GM12864 (cell line): Measurements from ENCODE around the gene CCND2.
A peak's percentile ranks its signal among the peaks of the same experiment; 100 is the strongest.

Source experiments
- DNase-seq: peaks from one replicate; pipeline ENCODE4 v3.0.0-alpha.2; 2011; ENCODE audit warnings: low read depth
- H3K4me3 ChIP-seq: 2 replicates; pipeline ENCODE4 v1.5.1; 2011; ENCODE audit warnings: mild to moderate bottlenecking, low read depth, low read length, control low read depth
- CTCF ChIP-seq: IDR thresholded peaks from 2 replicates; pipeline ENCODE4 v1.5.1; 2011; ENCODE audit warnings: low read depth, mild to moderate bottlenecking, moderate library complexity, low read length, control low read depth, inconsistent platforms; ENCODE audit errors: missing control alignments

CCND2 gene

GRCh38 chr12:4267704-4268328 is 5.7 kb upstream of the CCND2 start:
- no peak overlapping the region for H3K4me3 ChIP-seq
- no peak for TF ChIP-seq CTCF
- no peak for DNase-seq

GRCh38 chr12:4268329-4269181 is 5.0 kb upstream of the CCND2 start:
- no peak for TF ChIP-seq CTCF
- no peak for DNase-seq
- peak overlapping the region; percentile 55 for H3K4me3 ChIP-seq

- DNase-seq: no peak
- peak; percentile 24 for TF ChIP-seq CTCF
- H3K4me3 ChIP-seq: peak overlapping the region; percentile 55
Observed at GRCh38 chr12:4269279-4269991, 4.1 kb upstream of the CCND2 start.

GRCh38 chr12:4270016-4270830 is 3.3 kb upstream of the CCND2 start:
- no peak for DNase-seq
- peak overlapping the region; percentile 64 for H3K4me3 ChIP-seq
- no peak for TF ChIP-seq CTCF

GRCh38 chr12:4270831-4271716 is 2.5 kb upstream of the CCND2 start:
- DNase-seq: no peak
- no peak for TF ChIP-seq CTCF
- peak overlapping the region; percentile 64 for H3K4me3 ChIP-seq
